Stimulated activated CD4-positive, alpha-beta T cell treated with anti-CD3 and anti-CD28 coated beads, Interleukin-12 subunit alpha, Interleukin-12 subunit beta, amount 100 ng/mL, for 48 hours (primary cell): ENCODE results near the gene LRRTM4.
"Not testable (repeated sequence)": the region's sequence is repeated elsewhere in the genome, so short reads cannot be mapped to it uniquely, and the experiment has no call there.

Experiments
- DNase-seq, 3 donors: peaks; one replicate each; pipeline ENCODE4 v3.0.0-alpha.2; 2020; ENCODE audit warnings: low read depth in 2 of 3, low spot score in 1 of 3

LRRTM4 gene

DNA sequence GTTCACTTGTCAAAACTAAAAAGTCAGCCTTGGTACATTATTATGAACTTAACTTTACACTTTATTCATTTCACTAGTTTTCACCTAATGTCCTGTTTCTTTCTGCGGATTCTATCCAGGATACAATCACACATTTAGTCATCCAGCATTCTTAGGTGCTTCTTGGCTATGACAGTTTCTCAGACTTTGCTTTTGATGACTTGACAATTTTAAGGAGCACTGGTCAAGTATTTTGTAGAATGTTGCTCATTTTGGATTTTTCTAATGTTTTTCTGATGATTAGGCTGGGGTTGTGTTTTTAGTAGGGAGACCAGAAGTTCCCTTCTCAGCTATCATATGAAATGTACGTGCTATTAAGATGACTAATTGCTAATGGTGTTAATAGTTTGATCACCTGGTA, 601.2 kb downstream of the LRRTM4 start:
- no peak for DNase-seq

DNA sequence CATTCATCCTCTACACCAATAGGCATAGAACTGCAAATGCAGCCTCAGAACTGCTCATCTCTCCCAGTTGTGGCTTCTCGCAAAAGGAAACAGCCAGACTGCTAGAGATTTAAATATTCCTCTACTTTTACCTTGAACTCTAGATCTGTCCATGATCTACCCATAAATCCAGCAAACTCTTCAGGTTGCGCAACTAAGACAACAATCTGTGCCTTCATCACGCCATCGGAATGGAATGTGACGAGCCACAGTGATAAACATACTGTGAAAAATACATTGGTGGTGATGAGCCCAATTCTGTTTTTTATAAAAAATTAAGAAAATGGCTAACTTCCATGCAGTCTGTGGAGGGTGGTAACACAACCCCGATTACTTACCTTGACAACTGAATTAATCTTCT, 626.7 kb downstream of the LRRTM4 start:
- DNase-seq = no peak

DNA sequence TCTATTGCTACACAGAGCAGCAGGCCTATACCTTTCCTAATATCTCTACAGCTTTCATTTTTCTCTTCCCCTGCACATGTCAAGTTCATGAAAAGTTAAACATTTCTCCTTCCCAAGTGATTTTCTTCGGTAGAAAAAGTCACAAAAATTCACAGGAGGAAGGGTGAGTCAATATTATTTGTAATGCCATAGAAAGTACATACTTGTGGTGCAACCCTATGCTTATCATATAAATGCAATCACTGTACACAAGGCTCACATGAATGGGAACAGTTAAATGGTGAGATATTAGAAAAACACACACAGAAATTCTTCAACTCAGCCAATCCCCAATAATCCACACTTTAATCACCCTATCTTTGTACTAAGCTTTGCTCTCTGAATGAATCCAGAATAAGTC, 651.6 kb downstream of the LRRTM4 start:
- no peak for DNase-seq

DNA sequence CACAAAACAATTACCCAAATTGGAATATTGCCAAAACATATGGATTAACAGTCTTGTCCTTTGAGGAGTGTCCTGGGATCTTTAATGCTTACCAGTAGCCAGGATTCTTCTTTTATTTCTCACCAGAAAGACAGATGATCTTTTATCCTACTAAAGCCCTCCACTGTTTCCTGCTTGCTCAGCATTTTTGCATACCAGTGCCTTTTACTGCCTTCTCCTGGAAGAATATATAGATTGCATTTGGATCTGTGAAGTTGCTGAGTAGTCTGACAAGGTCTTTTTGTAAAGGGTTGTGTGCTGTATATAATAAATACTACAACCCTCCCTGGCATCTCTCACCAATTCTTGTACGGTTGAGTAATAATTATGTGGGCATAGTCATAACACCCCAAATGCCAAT, 652.2 kb downstream of the LRRTM4 start:
- DNase-seq = no peak

DNA sequence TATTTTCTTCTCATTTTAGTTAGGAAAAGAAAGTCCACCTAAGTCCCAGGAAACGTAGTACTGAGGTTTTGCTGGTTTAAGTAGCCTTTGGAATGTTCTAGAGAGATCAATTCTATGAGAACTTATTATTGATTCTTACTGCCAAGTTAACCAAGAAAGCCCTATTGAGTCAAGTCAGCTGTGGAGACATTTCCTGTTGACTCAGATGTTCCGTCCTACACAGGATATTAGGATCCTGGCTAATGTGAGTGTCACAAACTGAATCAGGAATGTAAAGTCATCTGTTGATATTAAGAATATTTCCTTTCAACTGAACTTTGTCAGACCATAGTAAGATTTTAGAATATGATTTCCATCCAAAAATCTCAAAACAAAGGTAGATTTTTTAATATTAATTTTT, 654.3 kb downstream of the LRRTM4 start:
- DNase-seq = no peak

DNA sequence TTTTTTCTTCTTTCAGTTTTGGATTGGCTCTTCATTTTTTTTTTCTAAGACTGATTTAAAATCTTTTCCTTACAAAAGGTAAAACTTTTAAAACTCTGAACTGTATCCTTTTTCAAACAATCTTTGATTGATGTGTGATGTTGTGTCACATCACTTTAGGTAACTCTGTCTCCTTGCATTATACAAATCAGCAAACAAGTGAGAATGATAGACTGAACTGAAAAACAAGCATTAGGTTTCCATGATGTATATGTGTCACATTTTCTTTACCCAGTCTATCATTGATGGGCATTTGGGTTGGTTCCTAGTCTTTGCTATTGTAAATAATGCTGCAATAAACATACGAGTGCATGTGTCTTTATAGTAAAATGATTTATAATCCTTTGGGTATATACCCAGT, 655.7 kb downstream of the LRRTM4 start:
- no peak for DNase-seq

DNA sequence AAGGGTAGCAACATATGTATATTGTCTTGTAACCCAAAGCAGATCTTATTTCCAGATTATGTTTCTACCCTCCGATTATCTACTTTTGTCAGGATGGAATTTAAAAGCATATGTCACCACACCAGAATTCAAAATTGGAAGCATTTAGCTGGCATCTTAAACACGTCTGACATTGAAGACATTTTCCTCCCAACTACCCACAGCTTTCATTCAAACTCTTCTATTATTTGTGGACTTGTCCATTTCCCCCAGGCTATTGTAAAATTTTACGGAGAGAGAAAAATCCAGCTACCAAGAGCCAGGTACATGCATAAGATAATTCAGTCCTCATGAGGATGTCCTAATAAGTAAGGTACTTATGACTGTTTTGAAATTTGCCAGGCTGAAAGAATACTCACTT, 659.3 kb downstream of the LRRTM4 start:
- no peak for DNase-seq

DNA sequence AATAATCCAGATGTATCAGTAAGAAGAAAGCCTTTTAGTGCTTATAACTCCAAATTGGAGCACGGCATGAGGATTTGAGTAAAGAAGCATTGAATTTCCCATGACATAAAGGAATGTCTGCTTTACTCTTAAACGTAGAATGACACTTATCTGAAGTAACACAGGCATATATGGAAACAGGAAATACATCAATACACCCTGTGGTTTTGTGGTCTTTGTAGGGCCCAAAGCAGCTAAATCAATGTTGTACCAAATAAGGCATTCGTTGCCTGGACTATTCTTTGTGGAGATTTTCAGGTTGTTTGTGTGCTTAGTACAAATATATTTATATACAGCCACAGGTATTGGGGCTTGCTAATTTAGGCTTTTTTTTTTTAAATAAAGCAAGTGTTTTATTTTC, 660.5 kb downstream of the LRRTM4 start:
- DNase-seq = no peak

DNA sequence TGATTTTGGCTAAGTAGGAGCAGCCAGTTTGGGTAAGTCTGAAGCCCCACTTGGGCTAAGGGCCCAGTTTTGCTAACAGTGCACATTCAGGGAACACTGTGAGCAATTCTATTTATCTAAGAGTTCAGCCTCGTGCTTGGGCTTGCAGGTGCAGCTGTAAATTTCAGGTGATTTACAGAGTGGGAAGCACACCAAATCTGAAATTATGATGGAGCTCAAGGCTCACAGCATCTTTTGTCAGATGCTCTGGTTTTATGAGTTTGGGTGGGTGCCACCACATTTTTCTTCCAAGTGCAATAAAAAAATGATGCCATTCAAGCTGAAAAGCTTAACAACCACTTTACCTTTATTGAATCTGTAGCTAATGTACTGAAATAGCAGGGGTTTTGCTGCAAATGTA, 671.2 kb downstream of the LRRTM4 start:
- no peak for DNase-seq

DNA sequence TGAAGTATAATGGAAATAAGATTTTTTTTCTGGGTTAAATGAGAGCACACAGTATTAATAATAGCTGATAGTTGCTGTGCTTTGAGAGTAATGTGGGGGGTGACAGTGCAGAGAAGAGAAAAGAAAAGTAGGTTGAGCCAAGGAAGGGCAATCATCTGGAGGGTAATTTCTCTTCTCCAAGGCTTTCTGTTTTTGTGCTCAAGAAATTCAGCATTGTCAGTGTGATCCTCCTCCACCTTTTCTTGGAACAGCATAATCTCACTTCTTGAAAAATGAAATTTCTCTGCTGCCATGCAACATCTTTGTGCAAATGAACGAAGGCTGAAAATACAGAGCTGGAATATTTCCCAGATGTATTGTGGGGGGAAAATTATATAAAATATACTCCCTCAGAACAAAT, 673.1 kb downstream of the LRRTM4 start:
- DNase-seq = no peak

DNA sequence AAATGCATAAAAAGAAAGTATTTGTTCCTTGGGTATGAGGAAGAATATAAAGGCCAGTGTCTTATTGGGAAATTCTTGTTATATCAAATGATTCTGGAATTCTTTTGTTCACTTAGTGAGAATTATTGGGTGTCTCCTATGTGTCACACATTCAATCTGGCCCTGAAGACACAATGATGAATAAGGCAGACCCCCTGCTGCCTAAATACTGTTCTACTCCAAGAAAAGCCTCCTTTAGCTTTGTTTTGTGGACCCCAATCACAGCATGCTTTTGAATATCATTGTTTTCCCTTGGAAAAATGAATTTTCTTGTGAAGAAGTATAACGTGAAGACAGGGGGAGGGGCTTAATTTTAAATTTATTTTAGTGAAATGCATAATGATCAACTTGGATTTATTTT, 682.4 kb downstream of the LRRTM4 start:
- no peak for DNase-seq

DNA sequence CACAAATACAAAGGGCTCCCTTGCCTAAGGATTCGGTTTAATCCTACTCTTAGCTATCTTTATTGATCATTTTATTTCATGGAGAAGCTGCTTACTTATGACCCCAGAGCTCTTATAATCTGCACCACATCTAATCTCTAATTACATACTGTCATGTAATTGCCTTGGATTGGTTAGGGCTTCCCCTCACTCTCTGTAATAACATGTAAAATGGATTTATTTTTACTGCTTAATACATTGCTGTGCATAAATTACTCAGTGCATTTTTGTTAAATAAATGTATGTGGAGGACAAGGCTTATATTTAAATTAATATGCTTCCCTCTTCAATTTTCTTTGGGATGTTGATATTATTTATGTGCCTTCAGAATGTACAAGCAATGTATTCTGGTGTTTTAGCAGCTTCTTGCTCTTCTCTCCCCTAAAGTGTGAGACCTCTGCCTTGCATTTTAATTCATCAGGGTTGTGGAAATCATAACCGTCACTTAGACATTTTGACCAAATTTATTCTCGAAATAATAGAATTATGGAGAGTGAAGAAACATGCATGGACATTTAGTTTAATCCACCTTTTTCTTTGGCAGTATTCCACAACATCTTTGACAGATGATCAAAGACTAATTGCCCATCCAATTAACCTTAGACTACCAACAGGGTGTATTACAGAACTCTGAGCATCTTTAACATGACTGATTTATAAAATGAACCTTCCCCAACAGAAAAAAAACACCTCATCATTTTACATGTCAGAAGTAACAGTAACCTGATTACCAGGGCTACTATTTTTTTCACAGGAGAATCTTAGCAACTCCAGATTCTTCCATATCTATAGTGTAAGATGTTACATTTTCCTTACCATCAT, 692.6 kb downstream of the LRRTM4 start:
- DNase-seq = no peak

DNA sequence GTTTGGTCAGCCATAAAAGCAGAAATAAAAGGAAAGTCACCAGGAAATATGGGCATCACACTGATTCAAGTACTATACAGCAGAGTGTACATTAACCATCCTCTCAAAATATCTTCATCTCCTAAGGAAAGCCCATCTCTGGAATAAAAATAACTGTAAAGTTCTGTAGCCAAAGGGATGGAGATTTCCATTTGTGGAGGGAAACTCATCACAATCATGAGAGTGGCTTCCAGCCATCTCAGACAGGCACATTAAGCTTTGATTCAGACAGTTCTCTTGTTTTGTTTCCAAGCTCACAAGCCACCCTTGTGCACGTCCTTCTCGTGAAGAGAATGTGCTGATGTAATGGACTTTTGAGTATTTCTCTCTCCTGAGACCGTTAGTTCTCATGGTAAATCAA, 695.5 kb downstream of the LRRTM4 start:
- DNase-seq = no peak

DNA sequence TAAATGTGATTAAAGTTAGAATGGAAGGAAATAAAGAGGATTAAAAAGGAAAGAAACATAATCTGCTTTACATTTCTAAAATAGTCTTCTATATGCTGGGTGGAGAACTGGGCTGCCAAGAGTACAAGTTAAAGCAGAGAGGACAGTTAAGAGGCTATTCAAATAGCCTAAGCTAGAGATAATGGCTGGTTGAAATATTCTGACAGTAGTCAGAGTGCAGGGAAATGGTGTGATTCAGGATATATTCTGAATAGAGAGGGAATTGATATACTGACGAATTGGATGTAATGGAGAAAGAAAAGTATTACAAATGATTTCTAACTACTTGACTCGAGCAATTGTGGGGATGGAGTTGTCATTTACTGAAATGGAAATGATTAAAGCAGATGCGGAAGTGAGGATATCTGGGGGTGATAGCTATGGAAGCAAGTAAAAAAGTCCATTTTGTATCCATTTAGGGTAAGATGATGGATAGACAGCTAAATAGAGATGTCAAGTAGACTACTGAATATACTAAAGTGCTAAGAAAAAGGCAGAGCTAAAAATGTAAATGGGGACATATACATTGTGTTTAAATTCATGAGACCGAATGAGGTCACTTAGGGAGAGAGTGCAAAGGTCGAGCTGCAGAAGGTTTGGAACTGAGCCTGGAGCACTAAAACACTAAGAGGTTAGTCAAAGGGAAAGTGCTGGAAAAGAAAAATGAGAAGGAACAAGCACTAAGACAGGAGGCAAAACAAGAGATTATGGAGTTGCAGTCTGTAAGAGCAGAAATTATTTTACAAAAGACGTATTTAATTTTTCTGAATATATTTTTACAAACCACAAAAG, 696.8 kb downstream of the LRRTM4 start:
- no peak for DNase-seq

DNA sequence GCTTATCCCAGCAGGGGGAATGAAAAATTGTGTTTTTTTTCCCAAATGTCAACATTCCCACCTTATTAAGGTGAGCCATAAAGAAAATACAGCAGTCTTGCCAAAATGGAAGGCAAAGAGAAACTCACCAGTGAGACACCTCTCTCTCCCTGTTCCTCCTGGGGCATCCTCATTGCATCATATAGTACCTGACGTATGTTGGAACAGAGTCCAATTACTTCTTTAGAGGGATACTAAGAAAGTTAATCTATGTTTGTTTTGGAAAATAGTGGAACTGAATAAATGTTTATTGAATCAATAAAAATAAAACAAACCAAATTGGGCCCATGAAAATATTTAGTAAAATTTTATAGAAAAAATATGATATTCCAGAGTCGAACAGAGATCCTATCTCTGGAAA, 700.4 kb downstream of the LRRTM4 start:
- DNase-seq = no peak

DNA sequence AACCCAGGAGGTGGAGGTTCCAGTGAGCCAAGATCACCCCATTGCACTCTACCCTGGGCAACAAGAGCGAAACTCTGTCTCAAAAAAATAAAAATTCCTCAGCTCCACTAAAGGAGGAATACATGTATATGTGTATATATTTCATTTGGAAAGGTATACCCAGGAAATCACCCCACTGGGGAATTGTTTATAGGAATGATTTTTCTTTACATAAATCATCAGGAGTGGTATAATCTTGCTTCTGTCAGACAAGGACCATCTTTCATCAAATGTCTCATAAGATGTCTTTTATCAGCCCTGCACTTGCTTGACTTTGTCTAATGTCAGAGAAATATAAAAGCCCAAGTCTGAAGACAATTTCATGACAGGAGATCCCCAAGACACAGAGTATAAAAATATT, 709.1 kb downstream of the LRRTM4 start:
- no peak for DNase-seq

DNA sequence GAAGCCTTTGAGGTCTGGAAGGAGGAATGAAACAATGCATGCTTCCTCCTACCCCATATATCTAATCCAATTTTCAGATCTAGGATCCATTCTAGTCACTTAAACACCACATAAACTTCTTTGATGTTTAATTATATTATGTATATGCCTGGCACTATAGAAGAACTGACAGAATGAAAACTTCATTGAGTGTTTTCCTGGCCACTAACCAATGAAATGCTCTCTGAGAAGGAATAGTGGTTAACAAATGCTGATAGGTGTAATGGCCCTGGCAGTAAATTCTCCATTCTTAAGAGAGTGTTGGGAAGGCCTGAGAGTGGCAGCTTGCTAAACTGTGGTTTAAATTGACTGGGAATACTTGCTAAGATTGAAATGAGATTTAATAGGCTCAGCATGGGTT, 710.0 kb downstream of the LRRTM4 start:
- no peak for DNase-seq

DNA sequence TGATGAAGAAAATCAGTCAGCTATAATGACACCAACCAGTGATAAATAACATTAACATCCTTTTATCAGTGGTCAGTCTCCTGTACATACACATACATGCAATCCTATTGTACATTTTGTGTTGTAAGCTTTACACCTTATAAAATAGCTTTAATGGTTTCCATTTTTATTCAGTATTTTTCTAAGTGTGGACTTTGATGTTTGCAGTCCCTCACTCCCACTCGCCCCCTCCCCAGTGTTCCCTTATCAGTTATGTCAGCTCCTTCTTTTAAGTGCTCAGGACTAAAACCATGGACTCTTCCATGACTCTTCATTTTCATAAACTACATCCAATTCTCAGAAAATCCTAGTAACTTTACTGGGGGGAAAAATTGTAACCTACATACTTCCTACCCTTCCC, 713.0 kb downstream of the LRRTM4 start:
- DNase-seq = no peak

DNA sequence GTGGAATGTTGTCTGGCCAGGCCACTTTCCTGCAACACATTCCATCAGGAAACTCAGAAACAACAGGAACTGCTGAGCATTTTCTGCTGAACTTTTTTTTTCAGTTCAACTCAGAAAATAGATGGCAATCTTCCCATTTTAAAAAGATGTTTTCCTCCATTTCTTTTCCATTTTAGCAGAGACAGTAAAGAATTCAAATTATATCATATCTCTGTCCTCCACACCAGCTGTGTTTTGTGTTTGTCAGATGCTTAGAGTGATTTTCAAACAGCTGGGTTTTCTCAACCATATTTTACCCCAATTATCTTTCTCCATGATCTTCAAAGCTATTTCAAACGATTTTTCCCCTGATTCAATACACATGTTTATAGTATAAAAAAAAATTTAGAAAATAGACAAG, 713.4 kb downstream of the LRRTM4 start:
- no peak for DNase-seq

DNA sequence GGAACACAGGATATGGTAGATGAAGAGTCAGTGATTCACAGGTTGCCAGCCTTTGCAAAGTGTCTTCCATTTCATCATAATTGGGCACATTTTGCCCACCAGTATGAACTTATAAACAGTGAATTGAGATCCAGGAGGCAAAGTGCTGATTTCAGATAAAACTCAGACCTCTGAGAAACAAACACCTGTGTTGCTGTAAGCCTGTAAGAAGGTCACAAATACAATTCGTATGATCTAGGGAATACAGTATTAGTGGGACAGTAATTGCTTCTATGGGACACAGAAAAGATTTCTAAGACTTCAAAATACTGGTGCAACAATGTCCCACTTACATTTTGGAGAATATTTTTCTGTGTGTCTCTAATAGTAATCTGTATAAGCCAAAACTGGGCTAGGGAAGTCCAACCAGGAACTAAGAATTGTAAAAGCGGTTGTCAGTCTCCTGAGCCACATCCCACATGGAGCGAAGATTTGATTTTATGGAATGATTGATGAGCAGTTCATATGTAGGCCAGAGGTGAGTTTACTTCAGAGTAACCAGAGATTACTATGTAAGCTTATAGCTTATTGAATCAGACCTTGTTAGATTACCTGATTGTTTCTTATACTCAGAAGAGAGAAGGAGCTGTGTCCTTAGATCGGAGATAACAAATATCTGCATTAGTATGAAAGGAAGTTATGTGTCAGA, 728.4 kb downstream of the LRRTM4 start:
- no peak for DNase-seq

DNA sequence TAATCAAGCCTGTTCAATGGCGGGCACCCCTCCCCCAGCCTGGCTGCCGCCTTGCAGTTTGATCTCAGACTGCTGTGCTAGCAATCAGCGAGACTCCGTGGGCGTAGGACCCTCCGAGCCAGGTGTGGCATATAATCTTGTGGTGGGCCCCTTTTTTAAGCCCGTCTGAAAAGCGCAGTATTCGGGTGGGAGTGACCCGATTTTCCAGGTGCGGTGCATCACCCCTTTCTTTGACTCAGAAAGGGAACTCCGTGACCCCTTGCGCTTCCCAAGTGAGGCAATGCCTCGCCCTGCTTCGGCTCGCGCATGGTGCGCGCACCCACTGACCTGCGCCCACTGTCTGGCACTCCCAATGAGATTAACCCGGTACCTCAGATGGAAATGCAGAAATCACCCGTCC, 740.9 kb downstream of the LRRTM4 start:
- not testable (repeated sequence) for DNase-seq

DNA sequence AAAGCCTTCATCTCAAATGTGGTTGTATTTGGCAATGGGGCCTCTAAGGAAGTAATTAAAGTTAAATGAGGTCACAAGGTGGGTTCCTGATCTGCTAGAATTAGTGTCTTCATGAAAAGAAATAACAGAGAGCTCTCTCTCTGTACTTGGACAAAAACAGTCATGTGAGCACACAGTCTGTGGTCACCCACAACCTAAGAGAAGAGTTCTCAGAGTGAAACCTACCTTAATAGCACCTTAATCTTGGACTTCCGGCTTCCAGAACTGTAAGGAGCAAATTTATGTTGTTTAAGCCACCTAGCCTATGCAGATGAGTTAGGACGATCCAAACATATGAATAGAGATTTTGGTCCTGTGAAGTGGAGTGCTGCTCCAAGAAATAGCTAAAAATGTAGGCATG, 758.9 kb downstream of the LRRTM4 start:
- no peak for DNase-seq
